Fibroblast of the aortic adventitia (primary cell): ENCODE data around the gene TXLNB. TPM values are rescaled to one million over a fixed set of nuclear protein-coding genes. Genes with fewer than 3 reads are reported as not detected.

Experiments used
- DNase-seq: peaks from one replicate; pipeline ENCODE4 v3.0.0-alpha.2; 2010; ENCODE audit warnings: low read depth
- H3K4me3 ChIP-seq: 2 replicates; pipeline ENCODE4 v1.5.1; 2011; ENCODE audit warnings: low read depth, mild to moderate bottlenecking, control low read depth, low read length, moderate library complexity
- total RNA-seq: library from RNA; depleted of rRNA; stranded (reverse); fragments of >200 nt; gene quantifications from 2 replicates; pipeline ENCODE4 v1.2.3, GENCODE V29; 2012; ENCODE audit warnings: low replicate concordance
- TF ChIP-seq, protein P1 (sequence below): IDR thresholded peaks from 2 replicates; pipeline ENCODE4 v1.5.1; 2011; ENCODE audit warnings: mild to moderate bottlenecking, low read length, control low read depth, inconsistent platforms; ENCODE audit not compliant: insufficient read depth

The TXLNB gene
- total RNA-seq, 1 donor = 0.36 TPM

DNA sequence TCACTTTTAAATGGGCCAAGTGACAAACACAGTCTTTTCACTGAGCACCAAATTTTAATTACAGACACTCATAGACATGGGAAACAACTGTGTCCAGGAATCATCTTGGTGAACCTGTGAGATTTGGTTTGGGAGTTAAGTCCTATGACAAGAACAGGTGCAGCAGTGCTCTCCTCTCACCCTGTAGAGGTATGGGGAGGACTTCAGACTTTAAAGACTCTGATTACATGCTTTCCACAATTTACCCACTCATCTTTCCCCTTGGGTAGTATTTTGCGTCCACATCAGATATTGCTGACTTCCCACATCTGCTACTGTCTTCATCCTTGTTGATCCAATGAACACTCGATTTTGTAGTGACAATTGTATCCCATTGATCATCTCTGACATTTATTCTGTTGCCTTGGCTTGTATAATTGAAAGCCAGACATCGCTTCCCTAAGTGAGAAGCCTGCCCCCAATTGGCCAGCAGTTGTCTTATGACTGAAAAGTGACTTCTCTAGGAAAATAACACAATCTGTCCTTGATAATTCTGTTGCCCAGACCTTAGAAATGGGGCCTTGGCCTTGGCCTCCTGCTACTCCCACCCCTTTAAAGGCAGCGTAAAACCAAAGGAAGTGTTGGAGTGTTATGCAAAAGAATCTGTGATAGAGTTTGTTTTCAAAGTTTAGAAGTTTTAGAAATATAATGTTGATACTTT is 40.0 kb downstream of the TXLNB start:
- no peak overlapping the region for H3K4me3 ChIP-seq
- TF ChIP-seq, protein P1, sequence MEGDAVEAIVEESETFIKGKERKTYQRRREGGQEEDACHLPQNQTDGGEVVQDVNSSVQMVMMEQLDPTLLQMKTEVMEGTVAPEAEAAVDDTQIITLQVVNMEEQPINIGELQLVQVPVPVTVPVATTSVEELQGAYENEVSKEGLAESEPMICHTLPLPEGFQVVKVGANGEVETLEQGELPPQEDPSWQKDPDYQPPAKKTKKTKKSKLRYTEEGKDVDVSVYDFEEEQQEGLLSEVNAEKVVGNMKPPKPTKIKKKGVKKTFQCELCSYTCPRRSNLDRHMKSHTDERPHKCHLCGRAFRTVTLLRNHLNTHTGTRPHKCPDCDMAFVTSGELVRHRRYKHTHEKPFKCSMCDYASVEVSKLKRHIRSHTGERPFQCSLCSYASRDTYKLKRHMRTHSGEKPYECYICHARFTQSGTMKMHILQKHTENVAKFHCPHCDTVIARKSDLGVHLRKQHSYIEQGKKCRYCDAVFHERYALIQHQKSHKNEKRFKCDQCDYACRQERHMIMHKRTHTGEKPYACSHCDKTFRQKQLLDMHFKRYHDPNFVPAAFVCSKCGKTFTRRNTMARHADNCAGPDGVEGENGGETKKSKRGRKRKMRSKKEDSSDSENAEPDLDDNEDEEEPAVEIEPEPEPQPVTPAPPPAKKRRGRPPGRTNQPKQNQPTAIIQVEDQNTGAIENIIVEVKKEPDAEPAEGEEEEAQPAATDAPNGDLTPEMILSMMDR = no peak
- no peak for DNase-seq

DNA sequence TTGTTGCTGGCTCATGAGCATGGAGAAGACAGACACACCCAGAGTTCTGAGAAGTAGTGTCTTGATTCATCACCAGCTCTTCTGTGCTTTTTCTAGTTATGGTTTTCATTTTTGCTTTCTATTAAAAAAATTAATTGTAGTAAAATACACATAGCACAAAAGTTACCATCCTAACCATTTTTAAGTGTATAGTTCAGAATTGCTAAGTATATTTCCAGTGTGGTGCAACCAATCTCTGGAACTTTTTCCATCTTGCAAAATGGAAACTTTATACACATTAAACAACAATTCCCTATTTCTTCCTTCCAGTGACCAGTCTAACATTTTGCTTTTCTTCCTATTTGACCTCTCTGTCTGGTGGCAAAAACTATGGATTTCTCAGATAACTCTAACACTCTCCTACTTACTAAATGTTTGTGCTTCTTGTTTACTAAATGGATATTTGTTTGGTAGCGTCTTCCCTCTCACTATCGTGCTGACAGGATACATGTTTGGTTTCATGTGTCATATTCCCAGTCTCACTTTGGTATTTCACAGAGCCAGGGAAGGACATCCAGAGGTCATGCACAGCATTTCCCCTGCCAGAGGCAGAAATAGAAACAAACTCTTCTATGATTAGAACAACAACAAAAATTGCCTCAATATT is 40.6 kb downstream of the TXLNB start:
- no peak overlapping the region for H3K4me3 ChIP-seq
- DNase-seq = no peak
- TF ChIP-seq, protein P1 = no peak

DNA sequence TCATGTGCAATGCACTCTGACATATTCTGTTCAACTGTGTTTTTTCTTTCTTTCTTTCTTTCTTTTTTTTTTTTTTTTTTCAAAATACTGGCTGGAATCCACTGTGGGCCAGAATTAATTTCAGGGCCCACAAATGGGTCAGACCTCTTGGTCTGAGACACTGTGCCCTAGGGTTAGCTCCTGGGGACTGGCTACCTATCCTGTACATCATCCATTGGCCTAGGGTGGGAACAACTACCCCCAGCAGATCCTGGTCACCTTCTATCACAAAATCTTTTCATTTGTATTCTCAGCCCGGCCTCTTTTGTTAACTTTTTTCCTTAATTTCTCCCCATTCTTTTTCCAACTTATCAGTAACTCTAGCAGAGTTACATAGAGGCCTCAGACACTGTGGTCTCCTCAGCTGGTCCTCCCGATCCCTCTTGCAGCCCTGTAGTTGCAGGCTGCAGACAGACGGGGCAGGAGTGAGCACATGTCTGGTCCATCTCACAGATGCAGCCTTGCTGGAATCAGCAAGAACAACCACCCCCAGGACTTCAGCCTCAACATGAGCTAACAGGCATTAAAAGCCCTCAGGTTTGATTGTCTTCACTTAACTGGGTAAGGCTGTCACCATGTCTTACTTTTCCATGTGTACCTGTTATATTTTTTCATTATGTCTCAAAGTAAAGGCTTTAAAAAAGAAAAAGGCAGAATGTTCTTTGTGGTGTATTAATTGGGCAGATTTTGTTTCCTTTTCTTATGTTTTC is 41.3 kb downstream of the TXLNB start:
- TF ChIP-seq, protein P1 = peak; percentile 69
- no peak overlapping the region for H3K4me3 ChIP-seq
- peak; percentile 41 for DNase-seq

DNA sequence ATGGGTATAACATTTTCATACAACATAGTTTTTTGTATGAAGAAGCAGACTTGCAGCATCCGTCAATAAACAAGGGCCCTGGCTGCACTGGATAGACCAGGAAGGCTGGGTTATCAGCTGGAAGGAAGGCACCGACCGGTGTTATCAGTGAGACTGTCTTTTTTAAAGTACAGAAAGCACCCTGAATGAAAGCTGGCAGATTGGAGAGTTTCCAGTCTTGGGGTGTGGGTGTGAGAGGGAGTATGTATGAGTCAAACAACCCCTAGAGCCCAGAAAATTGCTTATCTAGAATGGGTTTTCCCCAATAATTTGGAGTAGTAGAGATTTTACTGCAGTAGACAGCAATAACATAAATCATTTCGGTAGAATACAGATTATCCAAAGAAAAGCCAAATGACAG is 42.4 kb downstream of the TXLNB start:
- H3K4me3 ChIP-seq = no peak overlapping the region
- TF ChIP-seq, protein P1 = no peak
- peak; percentile 73 for DNase-seq

DNA sequence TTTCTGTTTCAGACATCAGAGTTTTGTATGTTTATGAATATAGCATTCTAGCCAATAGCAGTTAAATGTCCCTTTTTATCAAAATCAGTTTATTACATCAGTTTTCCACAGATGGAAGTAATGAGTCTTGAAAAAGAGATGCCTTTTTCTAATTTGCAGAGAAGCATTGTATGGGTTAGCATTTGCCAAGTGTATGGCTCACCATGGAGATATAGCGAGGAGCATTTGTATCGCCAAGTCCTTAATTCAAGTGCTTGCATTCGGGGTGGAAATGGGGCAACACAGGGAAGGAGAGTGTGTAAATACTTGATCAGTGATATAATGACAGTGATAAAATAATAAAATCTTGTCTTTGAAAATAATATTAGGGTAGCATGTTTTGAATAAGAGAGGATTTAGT is 42.9 kb downstream of the TXLNB start:
- peak; percentile 43 for DNase-seq
- no peak overlapping the region for H3K4me3 ChIP-seq
- TF ChIP-seq, protein P1 = no peak

DNA sequence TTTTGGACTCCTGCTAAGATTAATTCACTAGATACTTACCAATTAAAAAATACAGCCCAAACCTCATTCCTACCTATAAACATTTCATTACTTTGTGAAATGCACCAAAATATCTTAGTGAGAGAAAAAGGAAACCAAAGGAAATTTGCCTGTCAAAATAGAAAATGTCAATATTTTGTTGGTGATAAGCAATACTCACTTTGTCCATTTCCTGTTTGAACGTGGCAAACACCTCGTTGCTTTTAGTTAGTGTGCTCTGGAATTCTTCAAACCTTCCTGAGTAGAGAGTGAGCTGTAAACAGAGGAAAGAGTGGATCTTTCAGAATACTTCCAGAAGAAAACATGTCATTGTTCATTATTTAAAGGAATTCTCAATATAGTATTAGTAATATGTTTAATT is 44.2 kb downstream of the TXLNB start:
- TF ChIP-seq, protein P1 = no peak
- no peak overlapping the region for H3K4me3 ChIP-seq
- no peak for DNase-seq
